GM12872 (cell line): ENCODE measurements around the gene SNX22.

Source experiments
- TF ChIP-seq, protein P1 (sequence below): IDR thresholded peaks from 3 replicates; pipeline ENCODE4 v1.5.1; 2011; ENCODE audit warnings: low read depth, mild to moderate bottlenecking, low read length, moderate library complexity; ENCODE audit not compliant: insufficient read depth

The SNX22 gene

GRCh38 chr15:64112904-64113303 lies 38.6 kb upstream of the SNX22 start:
- TF ChIP-seq, protein P1, sequence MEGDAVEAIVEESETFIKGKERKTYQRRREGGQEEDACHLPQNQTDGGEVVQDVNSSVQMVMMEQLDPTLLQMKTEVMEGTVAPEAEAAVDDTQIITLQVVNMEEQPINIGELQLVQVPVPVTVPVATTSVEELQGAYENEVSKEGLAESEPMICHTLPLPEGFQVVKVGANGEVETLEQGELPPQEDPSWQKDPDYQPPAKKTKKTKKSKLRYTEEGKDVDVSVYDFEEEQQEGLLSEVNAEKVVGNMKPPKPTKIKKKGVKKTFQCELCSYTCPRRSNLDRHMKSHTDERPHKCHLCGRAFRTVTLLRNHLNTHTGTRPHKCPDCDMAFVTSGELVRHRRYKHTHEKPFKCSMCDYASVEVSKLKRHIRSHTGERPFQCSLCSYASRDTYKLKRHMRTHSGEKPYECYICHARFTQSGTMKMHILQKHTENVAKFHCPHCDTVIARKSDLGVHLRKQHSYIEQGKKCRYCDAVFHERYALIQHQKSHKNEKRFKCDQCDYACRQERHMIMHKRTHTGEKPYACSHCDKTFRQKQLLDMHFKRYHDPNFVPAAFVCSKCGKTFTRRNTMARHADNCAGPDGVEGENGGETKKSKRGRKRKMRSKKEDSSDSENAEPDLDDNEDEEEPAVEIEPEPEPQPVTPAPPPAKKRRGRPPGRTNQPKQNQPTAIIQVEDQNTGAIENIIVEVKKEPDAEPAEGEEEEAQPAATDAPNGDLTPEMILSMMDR, result no peak

DNA sequence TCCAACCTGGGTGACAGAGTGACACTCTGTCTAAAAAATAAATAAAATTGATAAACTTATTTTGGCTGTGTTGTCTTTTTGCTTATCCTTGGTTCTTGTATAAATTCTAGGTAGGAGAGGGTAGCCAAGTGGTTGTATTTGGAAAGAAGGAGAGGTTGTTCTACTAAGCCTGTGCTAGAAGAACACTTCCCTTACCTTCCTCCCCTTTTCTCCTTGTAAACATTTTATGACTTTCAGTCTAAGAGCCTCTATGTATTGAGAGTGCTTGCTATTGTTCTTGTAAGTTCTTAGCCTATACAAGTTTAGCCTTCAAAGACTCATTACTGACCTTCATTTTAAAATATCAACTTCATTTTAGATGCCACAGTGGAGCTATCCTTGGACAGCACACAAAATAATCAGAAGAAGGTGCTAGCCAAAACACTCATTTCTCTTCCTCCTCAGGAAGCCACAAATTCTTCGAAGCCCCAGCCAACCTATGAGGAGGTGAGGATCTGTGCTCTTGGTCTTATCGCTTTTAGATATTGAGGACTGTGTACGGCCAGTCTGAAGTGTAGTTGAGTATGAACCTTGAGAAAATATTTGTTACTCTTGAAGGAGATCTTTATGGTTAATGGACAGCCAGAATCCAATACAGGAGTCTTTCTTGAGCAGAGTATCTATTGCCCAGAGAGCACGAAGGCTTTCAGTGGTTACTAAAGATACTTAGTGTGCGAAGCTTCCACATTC lies 33.6 kb upstream of the SNX22 start:
- TF ChIP-seq, protein P1, result no peak

GRCh38 chr15:64121614-64122013 lies 29.9 kb upstream of the SNX22 start:
- TF ChIP-seq, protein P1, result no peak

GRCh38 chr15:64122444-64122843 lies 29.1 kb upstream of the SNX22 start:
- TF ChIP-seq, protein P1, result no peak

- TF ChIP-seq, protein P1, result no peak
Measured at GRCh38 chr15:64122936-64123351, 28.6 kb upstream of the SNX22 start.

GRCh38 chr15:64125978-64126377 lies 25.6 kb upstream of the SNX22 start:
- TF ChIP-seq, protein P1, result no peak

- TF ChIP-seq, protein P1, result no peak
Measured at GRCh38 chr15:64127521-64128270, 23.8 kb upstream of the SNX22 start.
